Thyroid gland (tissue), 4 donors: ENCODE data around the gene PSTPIP1. TPM values are rescaled to one million over a fixed set of nuclear protein-coding genes. Genes with fewer than 3 reads are reported as not detected.

ENCODE experiments used
- DNase-seq, 2 donors: peaks; one replicate each; pipeline ENCODE4 v3.0.0-alpha.2; 2019
- H3K27ac ChIP-seq, 3 donors: fragments of 200-600 bp; sonication (generic); 1 replicate in 2 of 3; 2 replicates in 1 of 3; pipeline ENCODE4 v1.5.1; 2016 to 2019; ENCODE audit warnings: mild to moderate bottlenecking in 1 of 3, moderate library complexity in 1 of 3
- H3K27me3 ChIP-seq: fragments of 200-600 bp; sonication (generic); one replicate; pipeline ENCODE4 v1.5.1; 2019
- H3K36me3 ChIP-seq, 2 donors: fragments of 200-600 bp; sonication (generic); one replicate each; pipeline ENCODE4 v1.5.1; 2016 to 2019
- H3K4me1 ChIP-seq, 2 donors: fragments of 200-600 bp; sonication (generic); one replicate each; pipeline ENCODE4 v1.5.1; 2017 to 2019
- H3K4me3 ChIP-seq, 3 donors: fragments of 200-600 bp; sonication (generic); replicated peaks in 1 of 3; 1 replicate in 2 of 3; 2 replicates in 1 of 3; pipeline ENCODE4 v1.5.1; 2016; ENCODE audit warnings: mild to moderate bottlenecking in 1 of 3
- H3K9me3 ChIP-seq: fragments of 200-600 bp; sonication (generic); one replicate; pipeline ENCODE4 v1.5.1; 2017
- CTCF ChIP-seq, 6 experiments: fragments of 200-600 bp in 3 of 6; fragments of 450-650 bp in 3 of 6; sonication (generic) in 3 of 6; IDR thresholded peaks; one replicate each; pipeline ENCODE4 v1.5.1; 2016 to 2019; ENCODE audit warnings: antibody characterized with exemption in 6 of 6, mild to moderate bottlenecking in 2 of 6, inconsistent platforms in 1 of 6, moderate library complexity in 1 of 6
- POLR2A ChIP-seq, 2 donors: fragments of 450-650 bp; IDR thresholded peaks; one replicate each; pipeline ENCODE4 v1.6.1; 2017; ENCODE audit warnings: antibody characterized with exemption in 2 of 2, mild to moderate bottlenecking in 2 of 2, moderate library complexity in 1 of 2
- WGBS, 2 donors: methylation state at CpG; one replicate each; pipeline ENCODE4 v1.1.5; 2017; 5-methylcytosine and 5-hydroxymethylcytosine counted together
- intact Hi-C: fragments of 100-400 bp; cut with DNase I; formaldehyde crosslinking; loops from one replicate; pipeline ENCODE4 v1.15.1; 2023
- total RNA-seq, 4 donors: library from RNA; depleted of rRNA; stranded (reverse); fragments of >200 nt; gene quantifications; one replicate each; pipeline ENCODE4 v1.2.3, GENCODE V29; 2016

The PSTPIP1 gene
- total RNA-seq, 4 donors from 2014 or later, result 1.4 to 6.9 (median 3.7) TPM

- TF ChIP-seq CTCF (IDR thresholded peaks at IDR 0.05), result no peak
- TF ChIP-seq POLR2A (IDR thresholded peaks at IDR 0.05), result no peak
- H3K4me1 ChIP-seq, result no peaks in the 10 kb centered on the region
- H3K36me3 ChIP-seq, result no peaks in the 10 kb centered on the region
- no peak overlapping the region for H3K4me3 ChIP-seq
- 35 to 58% methylated on average over 7 of the region's 7 CpGs for WGBS, 2 donors
- H3K9me3 ChIP-seq, result no peaks in the 10 kb centered on the region
- H3K27ac ChIP-seq, result no peak overlapping the region
- intact Hi-C loops, result no loop called here
- no peaks in the 10 kb centered on the region for H3K27me3 ChIP-seq
- DNase-seq, result no peak
These were observed 7.5 kb downstream of the PSTPIP1 start for GRCh38 chr15:77002436-77002835.

- TF ChIP-seq CTCF (IDR thresholded peaks at IDR 0.05), result no peak
- no peak for TF ChIP-seq POLR2A (IDR thresholded peaks at IDR 0.05)
- intact Hi-C loops, result no loop called here
- H3K27me3 ChIP-seq, result no peaks in the 10 kb centered on the region
- no peaks in the 10 kb centered on the region for H3K36me3 ChIP-seq
- 82 to 88% methylated on average over 16 of the region's 16 CpGs for WGBS, 2 donors
- no peak for DNase-seq
- H3K9me3 ChIP-seq, result no peaks in the 10 kb centered on the region
- H3K27ac ChIP-seq, result no peak overlapping the region
- H3K4me1 ChIP-seq, result no peaks in the 10 kb centered on the region
- H3K4me3 ChIP-seq, result no peak overlapping the region
These were observed 8.3 kb downstream of the PSTPIP1 start for GRCh38 chr15:77002954-77003912.

GRCh38 chr15:77004189-77004588 lies 9.3 kb downstream of the PSTPIP1 start:
- no peaks in the 10 kb centered on the region for H3K9me3 ChIP-seq
- no peaks in the 10 kb centered on the region for H3K27me3 ChIP-seq
- no peak for DNase-seq
- WGBS, 2 donors, result 77 to 81% methylated on average over 4 of the region's 4 CpGs
- H3K27ac ChIP-seq, result no peak overlapping the region
- no peak overlapping the region for H3K4me3 ChIP-seq
- H3K4me1 ChIP-seq, result no peaks in the 10 kb centered on the region
- H3K36me3 ChIP-seq, result no peaks in the 10 kb centered on the region
- TF ChIP-seq CTCF (IDR thresholded peaks at IDR 0.05) (no peak), POLR2A (IDR thresholded peaks at IDR 0.05) (no peak)
- intact Hi-C loops, result no loop called here

GRCh38 chr15:77009176-77009575 lies 14.2 kb downstream of the PSTPIP1 start:
- H3K4me3 ChIP-seq, result no peak overlapping the region
- intact Hi-C loops, result no loop called here
- no peak for TF ChIP-seq CTCF (IDR thresholded peaks at IDR 0.05)
- TF ChIP-seq POLR2A (IDR thresholded peaks at IDR 0.05), result no peak

GRCh38 chr15:77009646-77010311 lies 14.9 kb downstream of the PSTPIP1 start:
- TF ChIP-seq CTCF (IDR thresholded peaks at IDR 0.05), result no peak
- no peak for TF ChIP-seq POLR2A (IDR thresholded peaks at IDR 0.05)
- H3K4me3 ChIP-seq, result no peak overlapping the region
- no peaks in the 10 kb centered on the region for H3K36me3 ChIP-seq
- DNase-seq, result no peak
- H3K4me1 ChIP-seq, result no peaks in the 10 kb centered on the region
- no peak overlapping the region for H3K27ac ChIP-seq
- no peaks in the 10 kb centered on the region for H3K27me3 ChIP-seq
- intact Hi-C loops, result no loop called here
- WGBS, 2 donors, result 83 to 91% methylated on average over 9 to 12 of the region's 14 CpGs
- H3K9me3 ChIP-seq, result no peaks in the 10 kb centered on the region

More at GRCh38 chr15:77009176-77009575, 14.2 kb downstream of the PSTPIP1 start:
- H3K36me3 ChIP-seq, result no peaks in the 10 kb centered on the region
- no peak for DNase-seq
- no peak overlapping the region for H3K27ac ChIP-seq
- 85 to 87% methylated on average over 5 to 6 of the region's 6 CpGs for WGBS, 2 donors
- H3K9me3 ChIP-seq, result no peaks in the 10 kb centered on the region
- no peaks in the 10 kb centered on the region for H3K4me1 ChIP-seq
- no peaks in the 10 kb centered on the region for H3K27me3 ChIP-seq
